ENCODE data around the gene NPAS2.

- TF ChIP-seq POLR2A (IDR thresholded peaks at IDR 0.05; ENCODE audit: low read depth, low read length) (no peak), MAX (IDR thresholded peaks at IDR 0.05; ENCODE audit: insufficient read depth, insufficient read length) (no peak), CTCF (IDR thresholded peaks at IDR 0.05; ENCODE audit: extremely low read depth in 1 of 2, insufficient read depth in 1 of 2, low read depth in 1 of 2, low read length in 2 of 2) (no peak)
Observed at GRCh38 chr2:100952512-100952911, 132.6 kb downstream of the NPAS2 start.
